Smooth muscle cell (in vitro differentiated cells): ENCODE data around the gene SLC19A2. TPM values are rescaled to one million over a fixed set of nuclear protein-coding genes. Genes with fewer than 3 reads are reported as not detected.

ENCODE experiments used
- polyA plus RNA-seq: library from polyadenylated mRNA; unstranded; fragments of >200 nt; fragmentation: Nextera tagmentation; extraction: Ambion mirVana; gene quantifications from 2 replicates; pipeline ENCODE4 v1.2.1, GENCODE V29; 2016
- small RNA-seq: library from RNA; depleted of rRNA; stranded (forward); fragments of <200 nt; gene quantifications from one replicate; pipeline ENCODE3, GENCODE V24; 2014
- total RNA-seq: library from RNA; depleted of rRNA; stranded (reverse); fragments of >200 nt; gene quantifications from 2 replicates; pipeline ENCODE4 v1.2.3, GENCODE V29; 2014

Gene SLC19A2
- total and polyA plus RNA-seq, 2 experiments from 2014 or later, result 15.1 to 59.4 TPM

Small RNAs within 50 kb of the gene (small RNA-seq; reads per million reads assigned to genes)
- not detected for gene AL021068.2

Other genes with a start within 250 kb of the SLC19A2 start
- gene NME7, start 118.1 kb downstream of the SLC19A2 start, total RNA-seq, result 26.5 and 29.0 TPM in 2 replicates
- gene NME7, start 118.1 kb downstream of the SLC19A2 start, polyA plus RNA-seq, result 77.0 and 77.8 TPM in 2 replicates
- 43.7 and 55.9 TPM in 2 replicates for gene BLZF1, start 117.7 kb downstream of the SLC19A2 start, total RNA-seq
- gene BLZF1, start 117.7 kb downstream of the SLC19A2 start, polyA plus RNA-seq, result 21.9 and 28.0 TPM in 2 replicates
- gene CCDC181, start 58.5 kb downstream of the SLC19A2 start, total RNA-seq, result 1.5 and 4.1 TPM in 2 replicates
- 1.3 and 1.4 TPM in 2 replicates for gene CCDC181, start 58.5 kb downstream of the SLC19A2 start, polyA plus RNA-seq
- gene F5, start 100.5 kb upstream of the SLC19A2 start, total RNA-seq, result 0.31 and 0.45 TPM in 2 replicates
- 0.13 and 1.4 TPM in 2 replicates for gene F5, start 100.5 kb upstream of the SLC19A2 start, polyA plus RNA-seq
- gene SELP, start 144.2 kb upstream of the SLC19A2 start, total RNA-seq, result 0.22 TPM in 1 of 2 replicates, not detected in the other
- gene SELP, start 144.2 kb upstream of the SLC19A2 start, polyA plus RNA-seq, result not detected in 2 replicates
- 0.85 and 1.4 TPM in 2 replicates for gene SELL, start 225.7 kb upstream of the SLC19A2 start, total RNA-seq
- 0.41 and 0.48 TPM in 2 replicates for gene SELL, start 225.7 kb upstream of the SLC19A2 start, polyA plus RNA-seq
- 0.40 TPM in 1 of 2 replicates, not detected in the other for gene SELE, start 248.1 kb upstream of the SLC19A2 start, total RNA-seq
- gene SELE, start 248.1 kb upstream of the SLC19A2 start, polyA plus RNA-seq, result 0.05 TPM in 1 of 2 replicates, not detected in the other